ENCODE measurements around the gene CYSLTR2. TPM values are rescaled to one million over a fixed set of nuclear protein-coding genes. Genes with fewer than 3 reads are reported as not detected.

The CYSLTR2 gene
- total and polyA plus RNA-seq, 3 donors from 2014 or later, result 0.31 to 0.76 (median 0.62) TPM

- peaks cover 23% of the 10 kb centered on the region for H3K4me1 ChIP-seq
- WGBS, 2 donors, result 91% methylated on average over 4 of the region's 4 CpGs
- no peak for TF ChIP-seq POLR2A (IDR thresholded peaks at IDR 0.05)
- TF ChIP-seq, protein P1, sequence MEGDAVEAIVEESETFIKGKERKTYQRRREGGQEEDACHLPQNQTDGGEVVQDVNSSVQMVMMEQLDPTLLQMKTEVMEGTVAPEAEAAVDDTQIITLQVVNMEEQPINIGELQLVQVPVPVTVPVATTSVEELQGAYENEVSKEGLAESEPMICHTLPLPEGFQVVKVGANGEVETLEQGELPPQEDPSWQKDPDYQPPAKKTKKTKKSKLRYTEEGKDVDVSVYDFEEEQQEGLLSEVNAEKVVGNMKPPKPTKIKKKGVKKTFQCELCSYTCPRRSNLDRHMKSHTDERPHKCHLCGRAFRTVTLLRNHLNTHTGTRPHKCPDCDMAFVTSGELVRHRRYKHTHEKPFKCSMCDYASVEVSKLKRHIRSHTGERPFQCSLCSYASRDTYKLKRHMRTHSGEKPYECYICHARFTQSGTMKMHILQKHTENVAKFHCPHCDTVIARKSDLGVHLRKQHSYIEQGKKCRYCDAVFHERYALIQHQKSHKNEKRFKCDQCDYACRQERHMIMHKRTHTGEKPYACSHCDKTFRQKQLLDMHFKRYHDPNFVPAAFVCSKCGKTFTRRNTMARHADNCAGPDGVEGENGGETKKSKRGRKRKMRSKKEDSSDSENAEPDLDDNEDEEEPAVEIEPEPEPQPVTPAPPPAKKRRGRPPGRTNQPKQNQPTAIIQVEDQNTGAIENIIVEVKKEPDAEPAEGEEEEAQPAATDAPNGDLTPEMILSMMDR (IDR thresholded peaks at IDR 0.05), result no peak
- no peaks in the 10 kb centered on the region for H3K36me3 ChIP-seq (ENCODE audit: low read depth, missing control alignments)
- H3K9me3 ChIP-seq, result no peaks in the 10 kb centered on the region
- no peak overlapping the region for H3K4me3 ChIP-seq
- no peak overlapping the region for H3K27ac ChIP-seq
- no peak for DNase-seq
- H3K27me3 ChIP-seq, result no peaks in the 10 kb centered on the region
- intact Hi-C loops (cut with DNase I; ENCODE audit: low total_unique reads), result no loop called here
Measured at GRCh38 chr13:48629277-48629676, 24.5 kb upstream of the CYSLTR2 start.

- TF ChIP-seq, protein P1 (IDR thresholded peaks at IDR 0.05), result no peak
- TF ChIP-seq POLR2A (IDR thresholded peaks at IDR 0.05), result no peak
- no peak for DNase-seq
- no peaks in the 10 kb centered on the region for H3K36me3 ChIP-seq (ENCODE audit: low read depth, missing control alignments)
- 72 to 77% methylated on average over 1 of the region's 1 CpG for WGBS, 2 donors
- no peak overlapping the region for H3K27ac ChIP-seq
- H3K9me3 ChIP-seq, result no peaks in the 10 kb centered on the region
- intact Hi-C loops (cut with DNase I; ENCODE audit: low total_unique reads), result no loop called here
- no peak overlapping the region for H3K4me3 ChIP-seq
- peaks cover 13% of the 10 kb centered on the region for H3K4me1 ChIP-seq
- H3K27me3 ChIP-seq, result no peaks in the 10 kb centered on the region
Measured at GRCh38 chr13:48630291-48630690, 23.4 kb upstream of the CYSLTR2 start.

- TF ChIP-seq, protein P1 (IDR thresholded peaks at IDR 0.05), result no peak
- TF ChIP-seq POLR2A (IDR thresholded peaks at IDR 0.05), result no peak
Measured at GRCh38 chr13:48630773-48631172, 23.0 kb upstream of the CYSLTR2 start.

DNA sequence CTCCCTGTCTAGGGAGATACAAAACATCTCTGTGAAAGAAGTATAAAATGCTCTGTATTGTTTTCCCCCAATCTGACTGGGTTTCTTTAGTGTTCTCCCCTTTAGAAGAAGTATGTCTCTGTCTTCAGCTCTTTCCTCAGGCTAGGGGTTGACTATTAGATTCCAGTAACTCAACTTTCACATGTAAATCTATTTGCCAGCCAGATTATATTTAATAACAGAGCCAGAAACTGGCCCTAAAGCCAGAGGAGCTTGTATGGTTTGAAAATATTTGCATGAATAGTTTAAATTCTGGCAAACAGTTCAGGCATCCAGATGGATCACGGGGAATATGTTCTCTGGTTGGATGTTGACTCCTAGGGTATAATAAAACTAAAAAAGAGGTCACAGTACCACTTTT is 22.3 kb upstream of the CYSLTR2 start:
- Histone ChIP-seq H3K36me3 (ENCODE audit: low read depth, missing control alignments) (no peaks in the 10 kb centered on the region), H3K9me3 (no peaks in the 10 kb centered on the region), H3K27me3 (no peaks in the 10 kb centered on the region), H3K4me3 (no peak overlapping the region), H3K4me1 (peaks cover 7% of the 10 kb centered on the region), H3K27ac (no peak overlapping the region)
- intact Hi-C loops (cut with DNase I; ENCODE audit: low total_unique reads), result no loop called here
- TF ChIP-seq, protein P1 (IDR thresholded peaks at IDR 0.05), result no peak
- DNase-seq, result no peak
- WGBS, 2 donors, result 53 to 64% methylated on average over 1 of the region's 1 CpG

More at GRCh38 chr13:48630773-48631172, 23.0 kb upstream of the CYSLTR2 start:
- Histone ChIP-seq H3K4me1 (peaks cover 10% of the 10 kb centered on the region), H3K27ac (no peak overlapping the region), H3K4me3 (no peak overlapping the region), H3K36me3 (ENCODE audit: low read depth, missing control alignments) (no peaks in the 10 kb centered on the region), H3K9me3 (no peaks in the 10 kb centered on the region), H3K27me3 (no peaks in the 10 kb centered on the region)
- intact Hi-C loops (cut with DNase I; ENCODE audit: low total_unique reads), result no loop called here
- no peak for DNase-seq
- WGBS, 2 donors, result 45 to 50% methylated on average over 4 of the region's 4 CpGs

- Histone ChIP-seq H3K27ac (no peak overlapping the region), H3K9me3 (no peaks in the 10 kb centered on the region), H3K27me3 (no peaks in the 10 kb centered on the region), H3K4me3 (no peak overlapping the region), H3K4me1 (no peaks in the 10 kb centered on the region), H3K36me3 (ENCODE audit: low read depth, missing control alignments) (no peaks in the 10 kb centered on the region)
- DNase-seq, result no peak
- intact Hi-C loops (cut with DNase I; ENCODE audit: low total_unique reads), result no loop called here
- WGBS, 2 donors, result 82 to 88% methylated on average over 3 of the region's 3 CpGs
- TF ChIP-seq, protein P1 (IDR thresholded peaks at IDR 0.05), result no peak
- no peak for TF ChIP-seq POLR2A (IDR thresholded peaks at IDR 0.05)
Measured at GRCh38 chr13:48633700-48634099, 20.0 kb upstream of the CYSLTR2 start.
